Muscle of leg (tissue), 11 donors: ENCODE measurements around the gene COG2. TPM values are rescaled to one million over a fixed set of nuclear protein-coding genes. Genes with fewer than 3 reads are reported as not detected.

Experiments
- DNase-seq: peaks from one replicate; pipeline ENCODE4 v3.0.0; 2013
- H3K27ac ChIP-seq: one replicate; pipeline ENCODE4 v1.5.1; 2013; ENCODE audit warnings: mild to moderate bottlenecking, low read length, control low read depth
- H3K27me3 ChIP-seq: one replicate; pipeline ENCODE4 v1.6.1; 2013; ENCODE audit warnings: low read length; ENCODE audit not compliant: control insufficient read depth, insufficient read depth
- H3K36me3 ChIP-seq: one replicate; pipeline ENCODE4 v1.6.1; 2013; ENCODE audit warnings: low read length; ENCODE audit not compliant: control insufficient read depth, insufficient read depth
- H3K4me1 ChIP-seq: one replicate; pipeline ENCODE4 v1.6.1; 2013; ENCODE audit warnings: low read length; ENCODE audit not compliant: control insufficient read depth, insufficient read depth
- H3K4me3 ChIP-seq: one replicate; pipeline ENCODE4 v1.5.1; 2013; ENCODE audit warnings: low read length, control low read depth
- H3K9me3 ChIP-seq: replicated peaks from 2 replicates; pipeline ENCODE4 v1.6.1; 2013; ENCODE audit warnings: low read depth, low read length; ENCODE audit not compliant: control insufficient read depth
- WGBS: methylation state at CpG from one replicate; pipeline ENCODE4 v1.1.5; 2013; ENCODE audit warnings: missing lambda C conversion rate; ENCODE audit not compliant: insufficient coverage; 5-methylcytosine and 5-hydroxymethylcytosine counted together
- polyA plus RNA-seq, 8 donors: library from polyadenylated mRNA; unstranded; fragments of 120-200 nt; gene quantifications; one replicate each; pipeline versions ENCODE4 v1.2.1 to v1.2.3, GENCODE V29; 2013; ENCODE audit warnings: inconsistent platforms in 1 of 8, low replicate concordance in 1 of 8; ENCODE audit not compliant: insufficient read length in 8 of 8, insufficient read depth in 1 of 8
- total RNA-seq: library from RNA; stranded (reverse); fragments of 120-200 nt; gene quantifications from one replicate; pipeline ENCODE4 v1.2.4, GENCODE V29; 2013

COG2 gene
- total and polyA plus RNA-seq, 9 donors = 16.3 to 23.2 (median 20.1) TPM

DNA sequence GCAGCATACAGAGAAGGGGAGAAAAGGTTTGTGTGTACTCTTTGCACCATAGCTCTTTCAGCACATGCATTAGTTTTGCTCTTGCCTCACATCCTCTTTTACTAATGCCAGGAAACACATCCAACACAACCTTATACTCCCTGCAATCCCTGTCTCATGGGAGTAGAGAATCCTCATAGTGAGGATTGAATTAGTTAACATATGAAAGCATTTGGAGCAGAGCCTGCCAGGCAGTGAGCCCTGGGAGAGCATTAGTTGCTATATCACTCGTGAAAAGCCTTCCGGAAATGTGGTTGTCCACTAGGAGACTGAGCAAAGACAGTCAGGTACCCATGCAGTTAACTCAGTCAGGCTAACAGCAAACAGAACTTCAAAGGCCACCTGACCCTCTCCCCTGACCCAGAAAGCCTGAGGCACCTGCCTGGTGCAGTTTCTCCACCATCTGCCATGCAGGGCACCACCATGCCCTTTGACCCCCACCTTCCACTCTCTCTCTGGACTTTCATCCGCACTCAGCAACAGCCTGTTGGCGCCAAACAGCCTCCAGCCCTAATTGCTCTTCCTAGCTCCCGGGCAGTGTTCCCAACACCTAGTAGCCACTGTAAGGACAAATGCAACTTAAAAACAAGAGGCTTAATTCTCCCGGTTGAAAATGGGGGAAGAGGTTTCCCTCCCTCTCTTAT is 86.6 kb downstream of the COG2 start:
- H3K4me1 ChIP-seq = peaks cover 15% of the 10 kb centered on the region
- no peak overlapping the region for H3K27ac ChIP-seq
- no peak overlapping the region for H3K4me3 ChIP-seq
- H3K9me3 ChIP-seq = no peaks in the 10 kb centered on the region
- peak; percentile 84 for DNase-seq
- no peaks in the 10 kb centered on the region for H3K27me3 ChIP-seq
- no peaks in the 10 kb centered on the region for H3K36me3 ChIP-seq
- WGBS = 26% methylated on average over 4 of the region's 6 CpGs

DNA sequence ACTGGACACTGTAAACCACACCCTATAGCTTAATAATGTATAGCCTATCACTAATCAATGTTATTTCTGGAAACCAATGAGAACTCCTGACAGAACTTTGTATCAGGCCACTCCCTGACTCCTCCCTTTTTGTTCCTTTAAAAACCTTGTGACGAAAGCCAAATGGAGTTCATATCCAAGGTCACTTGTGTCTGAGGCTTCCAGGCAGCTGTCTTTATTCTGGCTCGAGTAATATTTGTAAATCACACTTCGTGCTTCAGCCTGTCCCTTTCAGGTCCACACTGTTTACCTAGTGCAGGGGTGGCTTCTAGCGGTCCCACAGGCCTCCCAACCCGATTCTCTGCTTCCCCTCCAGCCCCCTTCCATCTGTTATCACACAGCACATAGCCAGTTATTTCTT is 88.7 kb downstream of the COG2 start:
- no peak overlapping the region for H3K4me3 ChIP-seq
- peaks cover 15% of the 10 kb centered on the region for H3K4me1 ChIP-seq
- H3K36me3 ChIP-seq = no peaks in the 10 kb centered on the region
- no peaks in the 10 kb centered on the region for H3K9me3 ChIP-seq
- DNase-seq = peak; percentile 83
- no peaks in the 10 kb centered on the region for H3K27me3 ChIP-seq
- 19% methylated on average over 5 of the region's 5 CpGs for WGBS
- peak overlapping the region; percentile 68 for H3K27ac ChIP-seq

DNA sequence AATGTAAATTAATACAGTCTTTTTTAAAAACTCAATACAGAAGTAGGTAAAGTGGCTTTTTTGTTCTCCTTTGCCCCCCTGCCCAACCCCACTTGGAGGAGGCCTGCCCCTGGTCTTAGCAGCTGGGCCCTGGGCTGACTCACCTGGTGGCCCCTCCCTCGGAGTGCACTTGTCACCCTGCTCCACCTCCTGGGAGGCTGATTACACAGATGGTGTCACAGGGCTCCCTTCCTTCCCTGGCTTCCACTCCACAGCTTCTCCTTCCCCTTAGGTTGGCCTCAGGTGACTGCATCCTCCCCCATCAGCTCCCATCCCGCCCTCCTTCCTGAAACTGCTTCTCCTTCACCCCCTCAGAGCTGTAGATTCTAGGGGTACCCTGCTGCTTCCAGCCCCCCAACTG is 93.2 kb downstream of the COG2 start:
- WGBS = 48% methylated on average over 2 of the region's 2 CpGs

DNA sequence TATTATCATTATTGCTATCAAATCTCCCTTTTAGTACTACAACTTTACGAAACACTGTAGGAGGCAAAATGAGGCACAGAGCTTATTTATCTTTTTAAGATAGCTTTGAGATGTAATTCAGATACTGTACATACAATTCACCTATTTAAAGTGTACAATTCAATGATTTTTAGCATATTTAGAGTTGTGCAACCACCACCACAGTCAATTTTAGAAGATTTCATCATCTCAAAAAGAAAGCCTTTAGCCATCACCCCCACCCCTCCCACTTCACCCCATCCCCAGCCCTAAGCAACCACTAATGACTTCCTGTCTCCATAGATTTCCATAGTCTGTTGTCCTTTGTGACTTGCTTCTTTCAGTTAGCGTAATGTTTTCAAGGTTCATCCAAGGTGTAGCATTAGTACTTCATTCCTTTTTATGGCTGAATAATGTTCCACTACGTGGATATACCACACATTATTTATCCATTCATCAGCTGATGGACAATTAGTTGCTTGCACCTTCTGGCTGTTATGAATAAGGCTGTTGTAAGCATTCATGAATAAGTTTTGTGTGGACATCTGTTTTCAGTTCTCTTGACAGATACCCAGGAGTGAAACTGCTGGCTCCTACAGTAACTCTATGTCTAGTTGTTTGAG is 95.5 kb downstream of the COG2 start:
- no peaks in the 10 kb centered on the region for H3K4me1 ChIP-seq

More for the DNA sequence above, 93.2 kb downstream of the COG2 start:
- Histone ChIP-seq H3K27me3 (peaks cover 3% of the 10 kb centered on the region), H3K36me3 (no peaks in the 10 kb centered on the region), H3K4me3 (no peak overlapping the region), H3K9me3 (no peaks in the 10 kb centered on the region), H3K4me1 (peaks cover 7% of the 10 kb centered on the region), H3K27ac (no peak overlapping the region)
- no peak for DNase-seq

DNA sequence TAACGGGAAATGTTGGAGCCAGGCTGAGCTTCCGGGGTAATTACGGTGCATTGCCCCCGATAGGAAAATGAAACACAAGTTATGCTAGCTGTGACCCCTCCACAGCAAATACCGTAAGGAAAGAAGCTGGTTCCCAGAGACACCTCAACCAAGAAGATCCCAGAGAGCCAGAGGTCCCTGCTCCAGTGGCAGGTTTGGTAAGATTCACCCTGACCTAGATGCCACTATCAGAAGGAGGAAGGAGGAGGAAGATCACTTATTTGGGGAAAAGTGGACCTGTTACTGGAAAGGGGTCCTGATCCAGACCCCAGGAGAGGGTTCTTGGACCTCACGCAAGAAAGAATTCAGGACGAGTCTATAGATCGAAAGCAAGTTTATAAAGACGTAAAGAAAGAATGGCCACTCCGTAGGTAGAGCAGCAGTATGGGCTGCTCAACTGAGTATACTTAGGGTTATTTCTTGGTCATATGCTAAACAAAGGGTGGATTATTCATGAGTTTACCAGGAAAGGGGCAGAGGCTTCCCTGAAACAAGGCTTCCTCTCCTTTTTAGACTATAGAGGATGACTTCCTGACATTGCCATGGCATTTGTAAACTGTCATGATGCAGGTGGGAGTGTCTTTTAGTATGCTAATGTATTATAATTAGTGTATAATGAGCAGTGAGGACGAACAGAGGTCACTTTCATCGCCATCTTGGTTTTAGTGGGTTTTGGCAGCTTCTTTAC is 97.4 kb downstream of the COG2 start:
- H3K4me3 ChIP-seq = no peak overlapping the region
- DNase-seq = no peak
- WGBS = 90% methylated on average over 9 of the region's 12 CpGs
- no peaks in the 10 kb centered on the region for H3K4me1 ChIP-seq
- H3K27me3 ChIP-seq = peaks cover 3% of the 10 kb centered on the region
- H3K36me3 ChIP-seq = no peaks in the 10 kb centered on the region
- H3K9me3 ChIP-seq = no peaks in the 10 kb centered on the region
- no peak overlapping the region for H3K27ac ChIP-seq

More for the DNA sequence above, 95.5 kb downstream of the COG2 start:
- no peak for DNase-seq
- Histone ChIP-seq H3K9me3 (no peaks in the 10 kb centered on the region), H3K36me3 (no peaks in the 10 kb centered on the region), H3K4me3 (no peak overlapping the region), H3K27me3 (peaks cover 3% of the 10 kb centered on the region), H3K27ac (no peak overlapping the region)
- WGBS = no CpG with 5 or more reads among the region's 3 CpGs

Other genes with a start within 250 kb of the COG2 start
- gene PGBD5, start 216.1 kb upstream of the COG2 start, total RNA-seq = 10.3 TPM
- 10 to 100 TPM in 7 of 8 donors, 1 to 10 TPM in 1; 5.8 to 36.6 (median 23.7) TPM for gene PGBD5, start 216.1 kb upstream of the COG2 start, polyA plus RNA-seq
- 8.4 TPM for gene AGT, start 71.6 kb downstream of the COG2 start, total RNA-seq
- 10 to 100 TPM in 4 of 8 donors, 1 to 10 TPM in 4; 7.2 to 15.7 (median 10.4) TPM for gene AGT, start 71.6 kb downstream of the COG2 start, polyA plus RNA-seq
- 0.35 TPM for gene CAPN9, start 104.9 kb downstream of the COG2 start, total RNA-seq
- gene CAPN9, start 104.9 kb downstream of the COG2 start, polyA plus RNA-seq = 1 to 10 TPM in 3 of 8 donors, under 1 TPM in 5; 0.34 to 1.5 (median 0.81) TPM
- gene C1orf198, start 226.0 kb downstream of the COG2 start, total RNA-seq = 59.4 TPM
- 10 to 100 TPM; 55.4 to 92.7 (median 66.9) TPM for gene C1orf198, start 226.0 kb downstream of the COG2 start, polyA plus RNA-seq